Epidermal melanocyte (primary cell): Measurements from ENCODE around the gene DOK6.
"Not testable (repeated sequence)": the region's sequence is repeated elsewhere in the genome, so short reads cannot be mapped to it uniquely, and the experiment has no call there.

Source experiments
- DNase-seq: peaks from one replicate; pipeline ENCODE4 v3.0.0; 2011; ENCODE audit warnings: low spot score; ENCODE audit not compliant: insufficient read length

DOK6 gene

DNA sequence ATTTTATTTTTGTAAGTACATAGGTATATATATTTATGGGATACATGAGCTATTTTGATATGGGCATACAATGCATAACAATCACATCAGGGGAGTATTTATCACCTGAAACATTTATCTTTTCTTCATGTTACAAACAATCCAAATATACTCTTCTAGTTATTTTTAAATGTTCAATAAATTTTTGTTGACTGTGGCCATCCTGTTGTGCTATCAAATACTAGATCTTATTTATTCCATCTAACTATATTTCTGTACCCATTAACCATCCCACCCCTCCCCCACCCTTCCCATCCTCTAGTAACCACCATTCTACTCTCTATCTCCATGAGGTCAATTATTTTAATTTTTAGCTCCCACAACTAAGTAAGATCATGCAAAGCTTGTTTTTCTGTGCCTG is 390.0 kb downstream of the DOK6 start:
- no peak for DNase-seq

DNA sequence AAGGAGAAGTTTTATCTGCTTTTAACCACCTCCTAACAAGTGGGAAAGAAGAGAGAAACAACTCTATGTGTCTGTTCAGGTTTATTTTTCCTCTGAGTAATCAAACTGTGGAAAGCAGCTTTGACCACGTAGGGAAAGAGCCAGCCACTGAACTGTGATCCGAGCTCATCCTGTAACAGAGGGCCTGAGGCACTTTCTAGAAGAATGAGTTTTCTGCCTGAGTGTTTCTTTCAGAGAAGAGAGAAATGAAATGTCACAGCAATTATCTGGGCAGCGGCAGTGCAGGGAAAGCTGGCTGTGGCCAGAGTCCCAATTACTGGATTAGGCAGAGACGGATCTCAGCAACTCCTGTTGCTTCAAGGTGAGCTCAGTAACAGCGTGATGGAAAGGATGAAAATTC is 395.1 kb downstream of the DOK6 start:
- peak; percentile 45 for DNase-seq

DNA sequence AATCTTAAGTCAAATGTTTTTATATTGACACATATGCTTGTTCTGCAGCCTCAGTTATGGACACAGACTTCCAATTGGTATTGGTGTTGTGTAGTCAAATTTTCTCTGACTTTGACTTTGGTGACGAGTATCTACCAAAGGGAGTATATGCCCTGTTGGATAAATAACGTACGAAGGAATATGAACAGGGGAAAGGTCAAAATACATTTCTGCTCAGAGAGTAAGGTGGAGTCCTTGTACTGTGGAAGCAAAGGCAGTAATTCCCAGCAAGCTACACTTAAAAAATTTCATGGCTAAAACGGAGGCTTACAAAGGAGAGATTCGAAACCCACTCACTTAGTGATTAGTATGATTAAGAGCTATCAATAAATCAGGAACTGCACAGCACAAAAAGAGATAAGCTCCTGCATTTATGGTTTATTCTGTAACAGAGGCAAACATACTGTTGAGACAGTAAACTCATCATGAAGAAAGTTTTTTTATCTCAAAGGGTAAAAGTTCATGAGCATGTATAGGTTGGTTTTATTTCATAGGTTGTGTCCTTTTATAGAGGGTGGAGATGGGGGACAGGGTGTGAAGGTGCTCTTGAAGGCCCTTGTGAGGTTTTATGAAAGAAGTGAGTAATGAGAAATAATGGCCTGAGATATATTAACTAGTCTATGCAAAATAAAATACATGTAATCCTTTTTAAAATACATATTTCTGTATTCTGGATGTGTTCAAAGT is 404.3 kb downstream of the DOK6 start:
- DNase-seq, result no peak

DNA sequence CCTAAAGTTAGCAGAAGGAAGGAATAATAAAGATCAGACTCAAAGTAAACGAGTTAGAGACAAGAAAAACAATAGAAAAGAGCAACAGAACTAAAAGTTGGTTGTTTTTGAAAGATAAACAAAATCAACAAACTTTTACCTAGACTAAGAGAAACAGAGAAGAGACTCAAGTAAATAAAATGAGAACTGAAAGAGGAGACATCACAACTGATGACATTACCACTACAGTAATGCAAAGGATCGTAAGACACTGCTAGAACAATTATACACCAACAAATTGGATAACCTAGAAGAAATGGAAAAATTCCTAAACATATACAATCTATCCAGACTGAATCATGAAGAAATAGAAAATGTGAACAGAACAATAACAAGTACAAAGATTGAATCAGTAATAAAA is 407.7 kb downstream of the DOK6 start:
- DNase-seq, result no peak

DNA sequence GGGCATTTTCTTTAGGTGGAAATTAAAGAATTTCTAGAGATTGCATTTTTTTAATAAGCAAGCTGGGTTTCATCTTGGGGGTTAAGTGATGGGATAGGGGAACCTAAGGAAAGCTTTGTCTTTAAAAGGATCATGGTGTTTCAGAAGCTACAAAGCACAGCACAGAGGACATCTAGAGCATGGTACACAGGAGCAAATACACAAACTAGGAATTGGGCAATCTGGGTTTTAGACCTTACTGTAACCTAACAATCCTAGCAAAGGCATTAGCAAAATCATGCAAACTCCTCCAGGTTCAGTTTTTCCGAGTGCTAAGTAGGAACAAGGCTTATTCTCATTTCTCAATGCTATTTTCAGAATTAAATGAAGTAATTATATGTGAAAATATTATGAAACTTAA is 412.9 kb downstream of the DOK6 start:
- DNase-seq, result no peak

DNA sequence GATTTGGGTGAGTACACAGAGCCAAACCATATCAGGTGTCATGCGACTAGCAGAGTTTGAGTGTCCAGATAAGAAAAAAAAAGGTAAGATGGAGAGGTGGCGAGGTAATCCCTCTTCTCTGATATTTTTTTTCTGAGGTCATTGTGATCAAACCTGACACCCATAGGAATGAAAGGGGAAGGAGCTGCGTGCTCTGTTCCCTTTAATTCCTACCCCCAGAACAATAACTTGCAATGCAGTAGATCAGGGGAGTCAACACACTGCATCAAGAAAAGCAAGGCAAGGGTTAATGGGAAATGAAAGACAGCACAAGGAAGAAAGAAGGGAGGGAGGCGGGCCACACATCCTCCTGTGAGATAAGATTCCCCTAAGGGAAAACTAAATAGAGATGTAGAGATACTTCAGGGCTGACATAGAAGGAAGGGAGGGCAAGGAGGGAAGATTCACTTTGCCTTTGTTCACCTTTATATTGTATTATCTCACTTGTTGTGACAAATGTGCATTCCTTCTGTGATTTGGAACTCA is 414.2 kb downstream of the DOK6 start:
- DNase-seq, result no peak

DNA sequence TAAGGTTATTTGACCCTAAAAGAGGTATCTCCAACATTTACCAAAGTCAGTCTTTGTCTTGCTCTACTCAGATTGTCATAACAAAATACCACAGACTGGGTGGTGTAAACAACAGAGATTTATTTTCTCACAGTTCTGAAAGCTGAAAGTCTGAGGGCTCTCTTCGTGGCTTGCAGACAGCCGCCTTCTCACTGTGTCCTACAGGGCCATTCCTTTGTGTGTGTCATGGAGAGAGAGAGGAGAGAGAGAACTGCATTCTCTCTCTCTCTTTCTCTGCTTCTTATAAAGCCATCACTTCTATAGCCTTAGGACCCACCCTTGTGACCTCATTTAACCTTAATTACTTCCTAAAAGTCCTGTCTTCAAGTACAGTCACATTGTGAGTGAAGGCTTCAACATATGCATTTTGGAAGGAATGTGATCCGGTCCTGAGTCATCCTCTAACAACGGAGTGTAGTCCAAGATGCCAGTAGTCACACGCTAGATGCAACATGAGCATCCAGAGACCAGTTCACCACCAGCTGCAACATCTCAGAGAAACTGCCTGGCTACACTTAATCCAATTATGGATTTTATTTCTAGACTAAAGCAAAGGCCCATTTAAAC is 416.8 kb downstream of the DOK6 start:
- no peak for DNase-seq

DNA sequence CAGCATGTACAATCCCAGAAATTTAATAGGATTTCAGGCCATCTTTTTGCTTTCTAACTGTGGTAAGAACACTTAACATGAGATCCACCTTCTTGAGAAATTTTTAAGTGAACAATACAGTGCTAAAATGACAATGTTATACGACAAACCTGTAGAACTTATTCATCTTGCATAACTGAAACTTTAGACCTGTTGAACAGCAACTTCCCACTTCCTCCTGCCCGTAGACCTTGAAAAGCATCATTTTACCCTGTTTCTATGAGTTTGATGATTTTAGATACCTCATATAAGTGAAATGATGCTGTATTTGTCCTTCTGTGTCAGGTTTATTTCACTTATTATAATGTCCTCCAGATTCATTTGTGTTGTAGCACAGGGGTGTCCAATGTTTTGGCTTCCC is 418.8 kb downstream of the DOK6 start:
- no peak for DNase-seq

DNA sequence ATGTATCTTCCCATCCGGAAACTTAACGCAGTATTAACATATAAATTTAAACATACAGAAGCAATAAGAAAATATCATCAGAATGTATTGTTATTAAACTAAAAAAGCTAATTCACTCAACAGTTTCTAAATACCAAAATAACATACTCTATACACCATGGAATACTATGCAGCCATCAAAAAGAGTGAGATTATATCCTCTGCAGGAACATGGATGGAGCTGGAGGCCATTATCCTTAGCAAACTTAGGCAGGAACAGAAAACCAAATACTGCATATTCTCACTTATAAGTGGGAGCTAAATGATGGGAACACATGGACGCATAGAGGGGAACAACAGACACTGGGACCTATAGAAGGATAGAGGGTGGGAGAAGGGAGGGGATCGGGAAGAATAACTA is 419.9 kb downstream of the DOK6 start:
- no peak for DNase-seq

DNA sequence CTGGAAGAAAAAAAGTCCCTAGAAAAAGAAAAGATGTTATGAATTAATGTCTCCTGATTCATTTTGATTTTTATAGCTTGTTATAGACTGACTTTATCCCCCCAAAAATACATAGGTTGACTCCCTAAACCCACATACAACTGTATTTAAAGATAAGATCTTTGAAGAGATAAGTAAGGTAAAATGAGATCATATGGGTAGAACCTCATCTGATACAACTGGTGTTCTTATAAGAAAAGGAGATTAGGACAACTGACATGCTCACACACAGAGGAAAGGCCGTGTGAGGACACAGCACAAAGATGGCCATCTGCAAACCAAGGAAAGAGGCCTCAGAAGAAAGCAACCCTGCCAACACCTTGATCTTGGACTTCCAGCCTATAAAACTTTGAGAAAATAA is 429.5 kb downstream of the DOK6 start:
- no peak for DNase-seq

DNA sequence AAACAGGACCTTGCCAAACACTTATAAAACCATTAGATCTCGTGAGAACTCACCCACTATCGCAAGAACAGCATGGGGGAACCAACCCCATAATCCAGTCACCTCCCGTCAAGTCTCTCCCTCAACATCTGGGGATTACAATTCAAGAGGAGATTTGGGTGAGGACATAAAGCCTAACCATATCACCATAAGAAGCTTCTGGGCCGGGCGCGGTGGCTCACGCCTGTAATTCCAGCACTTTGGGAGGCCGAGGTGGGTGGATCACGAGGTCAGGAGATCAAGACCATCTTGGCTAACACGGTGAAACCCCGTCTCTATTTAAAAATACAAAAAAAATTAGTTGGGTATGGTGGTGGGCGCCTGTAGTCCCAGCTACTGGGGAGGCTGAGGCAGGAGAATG is 434.3 kb downstream of the DOK6 start:
- not testable (repeated sequence) for DNase-seq

DNA sequence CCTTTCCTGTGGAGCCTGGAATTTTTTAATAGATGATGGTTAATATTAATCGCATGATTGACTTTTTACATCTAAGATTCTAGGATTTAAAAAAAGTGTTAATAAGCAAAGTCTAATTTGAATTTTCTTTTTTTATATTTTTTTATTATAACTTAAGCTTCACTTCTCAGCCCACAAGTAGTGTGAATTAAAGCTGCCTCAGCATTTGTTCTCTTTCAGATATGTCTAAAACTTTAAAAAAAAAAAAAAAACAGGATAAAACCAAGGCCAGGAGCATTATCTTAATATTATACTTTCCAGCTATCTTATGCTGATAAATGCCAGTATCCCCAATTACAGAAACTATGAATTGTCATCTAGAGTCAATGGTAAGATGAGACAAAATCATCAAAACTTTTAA is 437.3 kb downstream of the DOK6 start:
- DNase-seq, result no peak

DNA sequence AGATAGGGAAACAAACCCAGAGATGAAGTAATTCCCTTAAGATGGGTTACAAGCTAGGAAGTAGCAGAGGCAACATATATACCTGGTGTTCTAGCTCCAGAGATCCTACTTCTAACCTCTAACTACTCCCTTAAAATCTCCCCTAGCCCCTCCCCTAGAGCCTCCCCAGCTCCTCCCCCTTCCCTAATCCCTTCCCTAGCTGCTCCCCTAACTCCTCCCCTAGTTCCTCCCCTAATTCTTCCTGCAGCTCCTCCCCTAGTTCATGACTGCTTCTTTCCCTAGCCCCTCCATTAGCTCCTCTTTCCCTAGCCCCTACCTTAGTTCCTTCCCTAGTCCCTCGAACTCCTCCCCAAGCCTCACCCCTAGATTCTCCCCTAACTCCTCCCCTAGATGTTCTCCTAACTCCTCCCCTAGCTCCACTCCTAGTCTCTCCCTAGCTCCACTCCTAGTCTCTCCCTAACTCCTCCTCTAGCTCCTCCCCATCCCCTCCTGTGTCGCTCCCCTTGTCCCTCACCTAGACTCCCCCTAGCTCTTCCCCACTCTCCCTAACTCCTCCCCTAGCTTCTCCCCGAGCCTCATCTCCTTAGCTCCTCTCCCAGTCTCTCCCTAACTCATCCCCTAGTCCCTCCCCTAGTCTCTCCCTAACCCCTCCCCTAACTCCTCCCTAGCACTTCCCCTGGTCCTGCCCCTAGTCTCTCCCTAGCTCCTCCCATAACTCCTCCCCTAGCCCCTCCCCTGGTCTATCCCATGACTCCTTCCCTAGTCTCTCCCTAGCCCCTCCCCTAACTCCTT is 438.1 kb downstream of the DOK6 start:
- no peak for DNase-seq

DNA sequence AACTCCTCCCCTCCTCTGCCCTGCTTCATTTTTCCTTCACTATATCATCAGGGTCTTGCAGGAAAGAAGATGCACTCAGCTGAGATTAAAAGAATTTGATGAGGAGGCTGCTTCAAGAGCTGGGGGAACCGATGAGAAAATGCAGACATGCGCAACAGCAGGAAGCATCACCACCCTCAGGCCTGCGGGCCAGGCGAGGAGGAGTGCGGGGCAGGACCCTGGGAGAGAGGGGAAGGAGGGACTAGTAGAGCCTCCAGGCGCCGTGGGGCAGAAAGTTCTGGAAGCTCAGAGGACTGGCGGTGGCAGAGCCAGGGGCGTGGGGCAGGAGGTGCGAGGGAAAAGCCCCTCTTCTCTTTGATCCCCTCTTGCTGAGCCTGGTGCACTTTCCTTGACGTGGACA is 438.8 kb downstream of the DOK6 start:
- no peak for DNase-seq

DNA sequence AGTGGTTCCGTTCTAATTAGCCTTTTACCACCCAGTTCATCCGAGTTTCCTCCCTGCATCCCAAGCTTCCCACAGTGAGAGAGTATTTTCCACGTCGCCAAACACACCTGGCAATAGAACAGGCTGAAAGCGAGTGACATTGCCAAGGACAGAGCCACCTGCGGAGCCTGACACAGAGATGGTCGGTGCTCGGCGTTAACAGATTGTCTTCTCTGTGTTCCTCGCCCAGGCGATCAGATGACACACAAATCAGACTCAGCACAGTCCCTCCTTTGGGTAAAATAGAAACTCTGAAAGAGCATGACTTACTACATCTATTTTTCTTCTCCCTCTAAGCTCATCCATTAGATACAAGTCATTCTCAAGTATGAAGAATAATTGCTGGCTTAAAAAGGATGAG is 439.3 kb downstream of the DOK6 start:
- DNase-seq, result no peak

DNA sequence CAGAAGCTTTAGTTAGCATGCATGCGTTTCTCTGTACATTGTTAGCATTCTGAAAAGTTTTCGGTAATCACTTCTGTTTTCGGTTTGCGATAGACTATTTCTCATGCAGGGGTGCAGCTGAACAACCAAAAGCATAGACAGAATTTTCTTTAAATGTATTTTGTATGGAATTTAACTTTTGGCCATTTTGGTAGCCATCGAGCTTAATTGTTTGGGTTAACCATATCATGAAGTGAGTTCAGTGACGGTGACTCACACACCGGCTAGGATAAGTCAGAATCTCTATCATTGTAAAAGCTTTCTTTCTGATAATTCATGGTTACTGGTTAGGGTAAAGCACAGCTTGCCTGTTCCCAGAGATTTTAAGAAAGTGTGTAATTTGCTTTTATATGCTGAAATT is 439.8 kb downstream of the DOK6 start:
- DNase-seq, result no peak

DNA sequence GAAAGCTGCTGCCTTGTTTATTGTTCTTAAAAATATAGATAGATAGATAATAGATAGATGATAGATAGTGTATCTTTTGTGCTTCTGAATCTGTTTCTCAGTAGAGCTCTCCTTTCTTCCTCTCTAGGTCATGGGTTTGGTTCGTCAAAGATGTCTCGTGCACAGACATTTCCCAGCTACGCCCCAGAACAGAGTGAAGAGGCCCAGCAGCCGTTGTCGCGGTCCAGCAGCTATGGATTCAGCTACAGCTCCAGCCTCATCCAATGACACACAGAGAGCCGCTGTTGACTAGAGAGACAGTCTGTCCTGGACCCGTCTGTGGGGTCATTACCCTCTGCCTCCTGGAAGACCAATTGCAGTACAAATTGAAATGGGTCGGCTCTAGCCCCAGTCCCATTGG is 440.4 kb downstream of the DOK6 start:
- DNase-seq, result no peak

DNA sequence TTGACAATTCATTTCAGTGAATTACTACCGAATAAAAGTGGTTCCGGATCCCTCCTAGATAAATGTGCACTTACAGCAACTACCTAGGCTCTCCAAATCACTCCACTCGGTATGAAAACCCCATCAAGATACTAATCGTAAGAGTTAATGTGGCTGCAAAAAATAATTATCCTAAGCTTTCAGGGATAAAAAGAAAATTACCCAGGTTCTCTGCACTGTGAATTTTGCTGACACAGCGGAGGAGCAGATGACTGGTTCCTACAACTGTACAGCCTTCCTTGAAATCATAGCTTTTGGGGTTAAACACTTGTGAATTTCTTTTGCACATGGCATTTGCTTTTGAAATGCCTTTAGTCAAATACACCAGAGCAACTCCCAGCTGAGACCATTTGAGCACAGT is 442.3 kb downstream of the DOK6 start:
- no peak for DNase-seq

DNA sequence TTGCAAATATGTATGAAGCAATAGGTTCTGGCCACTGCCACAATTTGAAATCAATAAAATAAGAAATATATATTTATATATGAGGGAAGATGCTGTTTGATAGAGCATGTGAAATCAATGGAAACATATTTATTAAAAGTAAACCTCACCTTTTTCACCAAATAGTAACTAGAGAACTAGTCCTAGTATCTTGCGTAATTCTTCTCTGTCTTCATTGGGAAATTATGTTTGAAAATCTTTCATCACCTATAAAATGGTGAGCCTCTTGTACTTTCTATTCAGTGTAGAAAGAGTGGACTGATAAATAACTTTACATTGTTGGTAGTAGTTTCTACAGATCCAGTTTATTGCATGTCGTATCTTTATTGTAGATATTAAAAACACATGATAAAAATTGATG is 444.0 kb downstream of the DOK6 start:
- no peak for DNase-seq

DNA sequence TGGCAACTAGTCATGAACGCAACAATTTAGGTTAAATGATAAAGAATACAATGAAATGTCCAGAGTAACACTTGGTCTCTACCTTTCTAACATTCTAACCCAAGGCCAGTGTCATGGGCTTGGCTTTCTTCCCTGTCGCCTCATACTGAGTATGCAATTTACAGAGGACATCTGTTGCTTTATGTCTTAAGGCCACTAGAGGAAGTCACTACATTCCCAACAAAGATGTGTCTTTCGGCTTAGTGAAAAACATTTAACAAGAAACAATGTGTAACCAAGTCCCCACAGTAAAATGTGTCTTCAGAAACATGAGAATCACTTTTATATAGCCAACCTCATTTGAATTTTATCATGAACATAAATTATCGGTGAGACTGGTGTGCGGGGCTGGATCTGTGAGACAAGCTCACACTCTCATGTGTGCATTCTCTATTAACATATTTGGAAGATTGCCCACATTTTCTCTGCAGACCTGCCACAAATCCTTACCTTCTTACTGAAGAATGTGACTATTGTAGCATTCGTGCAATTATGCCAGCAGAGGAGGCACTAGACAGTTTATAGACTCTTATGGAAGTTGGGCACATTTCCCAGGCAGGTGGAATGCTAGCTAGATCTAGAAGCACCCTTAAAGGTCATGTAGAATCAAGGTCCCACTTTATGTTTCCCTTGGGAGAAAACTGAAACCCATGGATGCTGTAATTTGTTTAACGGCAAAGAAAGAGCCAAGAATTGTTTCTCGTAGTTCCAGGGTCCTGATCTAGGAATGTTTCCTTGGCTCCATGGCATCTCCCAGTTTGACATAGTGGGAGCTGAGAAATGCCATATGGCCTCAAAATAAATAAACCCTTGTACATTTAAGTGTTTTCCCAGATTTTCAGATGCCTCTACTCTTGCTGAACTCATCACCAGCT is 445.2 kb downstream of the DOK6 start:
- no peak for DNase-seq

DNA sequence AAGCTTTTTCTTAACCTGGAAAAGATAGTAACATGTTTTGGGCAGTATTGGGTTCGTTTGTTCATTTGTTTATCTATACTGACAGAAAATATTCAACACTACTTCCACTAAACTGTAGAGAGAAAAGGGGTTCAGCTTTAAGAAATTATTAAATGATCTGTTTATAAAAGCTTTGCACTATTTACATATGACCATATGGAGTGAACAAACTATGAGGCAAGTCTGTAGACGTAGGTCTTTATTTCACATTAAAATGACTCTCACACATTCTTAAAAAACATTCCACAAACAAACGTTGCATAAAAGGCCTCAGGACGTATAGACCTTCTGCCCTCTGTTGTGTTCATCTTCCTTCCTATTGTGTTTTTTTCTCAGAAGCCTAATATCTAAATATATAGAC is 452.4 kb downstream of the DOK6 start:
- no peak for DNase-seq
